Stimulated activated CD8-positive, alpha-beta memory T cell treated with anti-CD3 and anti-CD28 coated beads, Interleukin-15, amount 100 ng/mL, for 24 hours (primary cell): Measurements from ENCODE around the gene BORCS6.

ENCODE experiments used
- DNase-seq: peaks from one replicate; pipeline ENCODE4 v3.0.0-alpha.2; 2020; ENCODE audit warnings: low read depth

Gene BORCS6

DNA sequence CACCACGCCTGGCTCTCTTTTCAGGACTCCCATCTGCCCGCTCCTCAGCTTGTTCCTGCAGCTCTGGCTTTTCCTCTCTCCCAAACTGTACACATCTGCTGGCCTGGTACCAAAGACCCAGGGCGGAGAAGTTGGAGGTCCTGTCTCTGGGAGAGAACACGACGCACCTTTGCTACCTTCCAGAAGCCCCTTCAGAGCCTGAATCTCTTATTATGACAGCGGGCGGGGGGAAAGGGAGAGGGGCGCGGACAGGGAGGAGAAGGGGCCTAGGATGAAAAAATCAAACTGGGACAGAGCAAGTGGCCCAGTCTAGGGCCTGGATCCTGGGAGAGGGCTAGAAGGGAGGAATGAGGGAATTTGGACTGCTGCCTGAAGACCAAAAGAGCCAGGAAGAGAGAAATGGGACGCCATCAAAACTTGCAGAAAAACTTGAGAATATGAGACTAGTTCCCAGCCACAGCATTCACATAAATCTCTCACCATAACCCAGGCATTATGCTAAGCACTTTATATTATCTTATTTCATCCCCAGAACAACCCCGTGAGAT is 35.3 kb downstream of the BORCS6 start:
- no peak for DNase-seq

DNA sequence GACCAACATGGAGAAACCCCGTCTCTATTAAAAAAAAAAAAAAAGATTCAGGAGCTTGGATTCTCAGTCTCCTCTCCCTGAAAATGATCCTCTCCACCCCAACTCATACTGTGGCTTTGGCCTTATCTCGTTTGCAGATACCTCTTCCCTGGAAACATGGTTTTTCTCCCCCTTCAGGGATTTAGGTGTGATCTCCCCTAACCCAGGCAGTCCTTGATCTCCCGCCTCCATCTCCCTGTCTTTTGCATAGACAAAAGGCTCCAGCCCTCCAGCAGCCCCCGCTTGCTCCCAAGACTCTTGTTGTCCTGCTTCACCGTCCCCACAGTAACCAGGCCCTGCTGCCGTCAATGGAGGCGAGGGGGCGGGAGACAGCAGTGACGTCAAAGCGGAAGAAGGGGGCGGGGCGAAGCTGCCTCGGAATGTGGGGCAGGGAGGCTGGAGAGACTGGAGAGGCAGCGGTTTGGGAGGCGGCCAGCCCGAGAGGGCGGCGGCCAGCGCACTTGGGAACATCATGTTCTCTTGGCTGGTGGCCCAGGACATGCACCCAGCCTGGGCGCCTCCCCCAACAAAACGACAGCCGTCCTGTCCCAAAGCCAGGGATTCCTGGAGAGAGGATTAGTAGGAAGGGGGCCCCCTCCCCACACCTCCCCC is 35.9 kb downstream of the BORCS6 start:
- peak; percentile 68 for DNase-seq

DNA sequence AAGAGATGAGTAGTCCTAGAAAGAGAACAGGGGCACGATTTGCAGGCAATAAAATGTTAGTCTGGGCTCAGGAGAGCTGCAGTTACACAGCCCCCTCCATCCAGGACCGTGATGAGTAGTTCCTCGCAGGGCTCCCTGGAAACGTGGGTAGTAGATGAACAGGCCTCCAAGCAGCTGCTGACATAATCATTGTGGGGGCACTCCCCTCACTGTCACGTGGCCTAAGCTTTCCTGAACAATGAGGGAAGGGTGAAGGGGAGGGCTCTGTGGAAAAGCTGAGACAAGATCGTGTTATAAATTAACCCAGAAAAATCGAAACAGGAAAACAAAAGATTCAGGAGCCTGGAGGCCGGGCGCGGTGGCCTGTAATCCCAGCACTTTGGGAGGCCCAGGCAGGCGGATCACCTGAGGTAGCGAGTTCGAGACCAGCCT is 36.4 kb downstream of the BORCS6 start:
- DNase-seq, result no peak

GRCh38 chr17:8153031-8153451 is 36.9 kb downstream of the BORCS6 start:
- no peak for DNase-seq

- peak; percentile 54 for DNase-seq
Measured at GRCh38 chr17:8152112-8152775, 37.7 kb downstream of the BORCS6 start, which contains the start of gene PER1. TSS of gene PER1 (minus strand) at chr17:8152404. CDS start at chr17:8150706, 1,698 bp downstream.

DNA sequence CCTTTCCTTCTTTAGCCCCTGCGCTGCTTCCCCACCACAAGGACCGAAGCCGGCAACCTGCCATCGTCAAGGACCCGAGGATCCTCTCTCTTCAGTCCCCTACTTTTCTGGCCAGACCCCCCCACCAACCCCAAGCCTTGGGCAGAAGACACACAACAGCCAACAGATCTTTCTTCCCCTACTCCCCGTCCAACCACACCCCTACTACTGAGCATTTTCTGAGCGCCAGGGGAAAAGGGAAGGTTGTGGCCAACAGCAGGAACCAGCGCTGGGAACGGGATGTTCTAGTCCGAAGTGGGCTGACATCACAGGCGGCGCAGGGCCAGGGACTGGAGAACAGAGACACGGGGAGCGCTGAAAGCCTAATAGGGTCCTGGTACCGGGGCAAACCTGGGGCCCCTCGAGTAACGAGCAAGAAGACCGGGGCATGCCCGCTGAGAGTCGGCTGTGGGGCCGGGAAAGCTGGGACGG is 38.3 kb downstream of the BORCS6 start:
- DNase-seq, result no peak

GRCh38 chr17:8151120-8151640 is 38.8 kb downstream of the BORCS6 start:
- peak; percentile 82 for DNase-seq

DNA sequence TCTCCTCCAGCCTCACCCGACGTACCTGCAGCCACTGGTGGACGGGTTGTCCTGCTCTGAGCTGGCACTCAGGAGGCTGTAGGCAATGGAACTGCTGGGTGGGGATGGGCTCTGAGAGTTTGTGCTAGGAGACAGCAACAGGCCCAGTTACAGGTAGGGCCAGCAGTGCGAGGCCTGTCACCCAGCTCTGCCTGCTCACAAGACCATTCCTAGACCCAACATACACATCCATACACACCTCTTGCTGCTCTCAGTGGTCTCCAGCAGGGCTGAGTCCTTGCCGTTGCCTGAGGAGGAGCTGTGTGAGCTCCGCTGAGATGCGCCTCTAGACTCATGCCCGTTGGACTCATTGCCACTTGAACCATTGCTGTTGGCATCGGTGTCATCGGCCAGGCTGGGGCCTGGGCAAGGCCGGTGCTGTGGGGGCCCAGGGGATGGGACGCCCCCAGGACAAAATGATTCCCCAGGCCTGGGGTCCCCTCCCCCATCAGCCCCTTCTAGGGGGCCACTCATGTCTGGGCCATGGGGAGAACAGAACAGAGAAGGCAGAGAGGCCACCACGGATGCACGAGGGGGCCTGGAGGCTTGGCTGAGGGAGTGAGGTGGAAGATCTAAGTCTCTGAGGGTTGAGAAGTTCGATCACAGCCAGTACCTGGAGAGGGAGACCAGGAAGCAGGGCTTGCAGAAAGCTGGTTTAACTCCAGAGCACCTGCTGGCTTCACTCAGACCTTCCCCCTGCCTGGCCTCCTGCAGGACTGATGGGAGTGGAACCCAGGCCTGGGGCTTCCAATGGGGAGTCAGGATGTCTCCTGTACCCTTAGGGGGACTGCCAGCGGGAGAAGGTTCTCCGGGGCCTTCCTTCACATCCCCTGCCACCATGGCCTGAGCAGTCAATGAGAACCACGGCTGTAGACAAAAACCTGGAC is 39.5 kb downstream of the BORCS6 start:
- no peak for DNase-seq

GRCh38 chr17:8149419-8150193 is 40.4 kb downstream of the BORCS6 start:
- no peak for DNase-seq

- no peak for DNase-seq
Measured at GRCh38 chr17:8148560-8148959, 41.4 kb downstream of the BORCS6 start.

DNA sequence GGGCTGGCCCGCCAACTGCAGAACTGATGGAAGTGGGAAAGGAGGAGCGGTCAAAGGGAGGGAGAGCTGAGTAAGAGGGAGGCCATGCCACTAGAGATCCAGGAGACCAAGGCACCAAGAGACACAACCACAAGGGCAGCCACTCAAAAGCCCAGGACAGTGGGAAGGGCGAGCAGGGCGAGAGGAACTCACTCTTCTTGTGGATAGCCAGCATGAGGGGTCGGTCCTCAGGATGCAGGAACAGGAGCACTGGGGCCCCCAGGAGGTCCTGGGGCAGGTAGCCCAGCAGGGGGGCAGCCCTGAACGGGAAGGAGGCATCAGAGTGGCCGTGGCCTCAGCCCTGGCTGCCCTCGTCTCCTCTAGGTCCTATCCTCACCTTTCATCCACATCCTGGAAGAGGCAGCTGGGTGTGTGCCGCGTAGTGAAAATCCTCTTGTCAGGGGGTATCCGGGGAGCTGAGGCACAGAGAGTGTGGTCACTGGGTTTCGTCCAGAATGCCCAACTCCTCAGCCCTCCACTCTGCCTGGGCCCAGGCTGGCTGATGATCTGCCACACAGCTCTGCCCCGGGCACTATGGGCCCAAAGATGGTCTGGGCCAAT is 42.1 kb downstream of the BORCS6 start:
- DNase-seq, result no peak

- no peak for DNase-seq
Measured at GRCh38 chr17:8147141-8147804, 42.7 kb downstream of the BORCS6 start.

- DNase-seq, result no peak
Measured at GRCh38 chr17:8146381-8147140, 43.4 kb downstream of the BORCS6 start.

- no peak for DNase-seq
Measured at GRCh38 chr17:8145811-8146210, 44.2 kb downstream of the BORCS6 start.

DNA sequence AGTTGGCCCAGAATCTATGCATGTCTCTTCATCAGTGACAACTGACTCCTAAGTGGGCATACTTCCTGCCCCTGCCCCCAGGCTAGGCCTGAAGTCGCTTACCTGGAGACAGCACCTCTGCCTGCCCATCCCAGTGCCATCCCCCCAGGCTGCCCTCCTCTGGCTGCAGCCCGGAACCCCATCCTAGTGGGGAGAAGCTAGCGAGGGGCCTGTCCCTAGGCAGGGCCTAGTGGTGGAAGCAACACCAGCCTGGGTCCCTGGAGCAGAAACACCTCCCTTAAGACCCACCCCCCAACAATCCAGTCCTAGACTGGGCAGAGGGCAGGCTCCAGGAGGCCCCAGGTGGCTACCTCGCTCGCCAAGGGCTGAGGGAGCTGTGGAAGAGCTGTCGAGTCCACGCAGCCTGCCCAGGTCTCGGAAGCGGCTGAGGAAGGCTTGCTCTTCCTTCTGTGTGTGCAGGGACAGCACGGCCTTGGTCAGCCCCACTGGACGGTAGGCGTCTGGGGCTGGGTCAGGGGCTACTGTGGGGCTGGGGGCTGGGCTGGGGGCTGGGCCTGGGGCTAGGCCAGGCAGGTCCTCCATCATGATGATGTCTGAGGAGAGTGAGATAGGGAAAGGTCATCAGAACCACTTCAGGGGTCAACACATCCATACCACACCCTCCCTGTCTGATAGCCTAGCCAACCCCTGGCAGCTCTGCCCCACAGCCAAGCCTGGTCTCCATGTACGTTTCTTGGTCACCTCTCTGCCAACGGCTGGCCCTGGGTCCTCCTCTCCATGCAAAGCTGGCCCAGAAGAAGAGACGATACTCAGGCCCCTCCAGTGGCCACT is 45.4 kb downstream of the BORCS6 start:
- no peak for DNase-seq

- no peak for DNase-seq
Measured at GRCh38 chr17:8143581-8144400, 46.2 kb downstream of the BORCS6 start.

- DNase-seq, result no peak
Measured at GRCh38 chr17:8142887-8143580, 46.9 kb downstream of the BORCS6 start.
